Small intestine (tissue), 7 donors: Measurements from ENCODE around the gene PRSS48. TPM values are rescaled to one million over a fixed set of nuclear protein-coding genes. Genes with fewer than 3 reads are reported as not detected.

ENCODE experiments used
- DNase-seq, 2 donors: peaks; one replicate each; pipeline versions ENCODE4 v3.0.0 to v3.0.0-alpha.2; 2013
- FAIRE-seq: peaks from 2 replicates; lab custom pipeline; 2012; peaks lifted over from hg19 to GRCh38; lab: Jason Lieb, UNC
- H3K27ac ChIP-seq, 3 donors: one replicate each; pipeline ENCODE4 v1.5.1; 2013; ENCODE audit warnings: low read length in 2 of 3, mild to moderate bottlenecking in 2 of 3, control low read depth in 1 of 3, inconsistent platforms in 1 of 3, low read depth in 1 of 3, moderate library complexity in 1 of 3
- H3K27me3 ChIP-seq, 3 donors: one replicate each; pipeline ENCODE4 v1.6.1; 2013; ENCODE audit warnings: low read length in 3 of 3, inconsistent platforms in 1 of 3; ENCODE audit not compliant: control insufficient read depth in 3 of 3, insufficient read depth in 3 of 3
- H3K36me3 ChIP-seq, 3 donors: one replicate each; pipeline ENCODE4 v1.6.1; 2013; ENCODE audit warnings: low read length in 3 of 3, inconsistent platforms in 1 of 3, low read depth in 1 of 3, mild to moderate bottlenecking in 1 of 3, moderate library complexity in 1 of 3; ENCODE audit not compliant: control insufficient read depth in 3 of 3, insufficient read depth in 2 of 3
- H3K4me1 ChIP-seq, 3 donors: one replicate each; pipeline ENCODE4 v1.6.1; 2013; ENCODE audit warnings: low read length in 2 of 3, inconsistent platforms in 1 of 3, low read depth in 1 of 3, mild to moderate bottlenecking in 1 of 3, moderate library complexity in 1 of 3; ENCODE audit not compliant: control insufficient read depth in 3 of 3, insufficient read depth in 2 of 3
- H3K4me3 ChIP-seq, 3 donors: one replicate each; pipeline ENCODE4 v1.5.1; 2013; ENCODE audit warnings: low read length in 3 of 3, control low read depth in 1 of 3, inconsistent platforms in 1 of 3, low read depth in 1 of 3, mild to moderate bottlenecking in 1 of 3, moderate library complexity in 1 of 3
- H3K9me3 ChIP-seq, 2 donors: one replicate each; pipeline ENCODE4 v1.6.1; 2013; ENCODE audit warnings: low read depth in 1 of 2, low read length in 1 of 2; ENCODE audit not compliant: control insufficient read depth in 2 of 2, insufficient read depth in 1 of 2
- WGBS, 3 donors: extraction: QIAGEN DNeasy Blood & Tissue Kit; methylation state at CpG; one replicate each; pipeline ENCODE4 v1.1.7; 2013; 5-methylcytosine and 5-hydroxymethylcytosine counted together
- polyA plus RNA-seq, 4 donors: library from polyadenylated mRNA; stranded (reverse) in 3 of 4; unstranded in 1 of 4; fragments of 200-250 nt in 3 of 4; fragments of 120-200 nt in 1 of 4; gene quantifications; one replicate each; pipeline versions ENCODE4 v1.2.1 to v1.2.3, GENCODE V29; 2013
- donor health status: healthy with polysubstance abuse.
- donor health status: control.
- donor health status: control.
- donor health status: Bipolar disorder and iron deficiency.
- donor health status: healthy.

PRSS48 gene
- polyA plus RNA-seq, 4 donors, result not detected

DNA sequence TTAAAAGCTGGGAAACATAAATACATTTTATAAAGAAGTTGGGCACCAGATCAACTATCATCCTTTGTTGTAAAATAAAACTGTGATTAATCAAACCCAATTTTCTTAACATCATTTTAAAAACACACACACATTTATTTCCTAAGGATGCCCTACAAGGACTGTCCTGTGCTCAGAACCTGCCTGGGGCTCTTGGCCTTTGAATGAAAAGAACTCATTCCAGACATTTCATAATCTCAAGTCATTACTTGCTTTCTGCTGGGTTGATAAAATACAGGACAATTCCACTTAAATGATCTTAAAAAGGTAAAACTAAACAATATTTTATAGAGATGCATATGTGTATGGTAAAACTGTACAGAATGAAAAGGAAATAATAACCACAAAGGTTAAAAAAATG is 45.6 kb downstream of the PRSS48 start:
- no peak for FAIRE-seq
- H3K4me3 ChIP-seq, result peak overlapping the region in 2 of 3 donors; percentile 56 to 84
- peaks cover 0 to 27% (median 2%) of the 10 kb centered on the region in 3 donors for H3K4me1 ChIP-seq
- peaks cover 0 to 4% (median 0%) of the 10 kb centered on the region in 3 donors for H3K27me3 ChIP-seq
- peak overlapping the region in 1 of 3 donors; percentile 89 for H3K27ac ChIP-seq
- no peak for DNase-seq
- H3K9me3 ChIP-seq, result no peaks in the 10 kb centered on the region
- peaks cover 0 to 2% (median 0%) of the 10 kb centered on the region in 3 donors for H3K36me3 ChIP-seq

DNA sequence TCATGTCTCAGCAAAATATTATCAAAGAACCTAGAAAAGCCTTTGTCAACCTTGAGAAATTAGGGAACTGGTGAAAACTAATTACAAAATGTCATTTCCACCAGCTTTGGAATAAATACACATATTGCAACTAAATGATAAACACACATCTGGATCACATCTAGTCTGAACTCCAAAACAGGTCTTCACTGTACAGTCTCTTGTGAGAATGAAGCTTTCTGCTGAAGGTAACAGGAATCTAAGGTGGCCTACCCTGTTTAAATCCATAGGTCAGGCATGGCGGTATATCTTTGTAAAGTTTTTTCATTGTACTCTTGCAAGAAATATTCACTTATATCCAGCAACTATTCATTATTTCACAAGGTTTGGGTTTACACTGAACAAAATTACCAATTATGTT is 46.7 kb downstream of the PRSS48 start:
- 18 to 63% (median 54%) methylated on average over 1 of the region's 1 CpG for WGBS, 3 donors
- DNase-seq (peak in 1 of 2 donors; percentile 33), FAIRE-seq (no peak)
- peaks cover 0 to 25% (median 4%) of the 10 kb centered on the region in 3 donors for H3K4me1 ChIP-seq
- H3K36me3 ChIP-seq, result no peaks in the 10 kb centered on the region
- peak overlapping the region in 1 of 3 donors; percentile 89 for H3K27ac ChIP-seq
- peaks cover 0 to 4% (median 0%) of the 10 kb centered on the region in 3 donors for H3K27me3 ChIP-seq
- peak overlapping the region in 2 of 3 donors; percentile 56 to 84 for H3K4me3 ChIP-seq
- H3K9me3 ChIP-seq, result no peaks in the 10 kb centered on the region

DNA sequence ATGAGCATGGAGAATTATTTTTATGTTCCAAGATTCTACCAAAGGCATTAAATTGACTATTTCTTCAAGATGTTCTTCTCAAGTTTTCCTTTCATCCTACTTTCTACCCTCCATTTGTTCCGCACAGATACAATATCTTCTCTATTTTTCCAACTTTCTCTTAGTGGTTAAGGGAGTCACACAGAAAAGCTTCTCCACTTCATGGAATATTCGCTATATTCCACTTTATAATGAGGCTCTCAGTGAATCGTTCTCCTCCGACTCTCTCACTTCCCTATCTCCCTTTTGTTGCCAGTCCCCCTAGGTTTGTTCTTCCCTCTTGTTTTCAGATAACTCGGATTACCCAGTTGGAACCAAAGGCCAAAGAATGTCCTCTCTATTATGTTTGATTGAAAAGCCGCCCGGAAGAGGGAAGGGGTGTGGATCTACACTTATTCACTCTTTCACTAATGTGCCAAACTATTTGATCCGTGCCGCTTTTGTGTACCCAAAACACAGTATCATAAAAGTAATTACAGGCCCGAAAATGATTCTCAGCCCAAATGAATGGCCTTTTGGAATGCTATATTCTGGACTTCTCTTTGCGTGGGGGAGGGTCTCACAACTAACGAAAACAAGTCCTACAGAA is 47.3 kb downstream of the PRSS48 start:
- no peak for FAIRE-seq
- Histone ChIP-seq H3K36me3 (no peaks in the 10 kb centered on the region), H3K4me1 (peaks cover 0 to 25% (median 4%) of the 10 kb centered on the region in 3 donors), H3K27me3 (peaks cover 0 to 4% (median 0%) of the 10 kb centered on the region in 3 donors), H3K27ac (peak overlapping the region; percentile 44 to 97 (median 89)), H3K4me3 (peak overlapping the region in 2 of 3 donors; percentile 56 to 84), H3K9me3 (no peaks in the 10 kb centered on the region)
- 14 to 21% (median 19%) methylated on average over 12 of the region's 12 CpGs for WGBS, 3 donors
- peak in 1 of 2 donors; percentile 95 for DNase-seq

DNA sequence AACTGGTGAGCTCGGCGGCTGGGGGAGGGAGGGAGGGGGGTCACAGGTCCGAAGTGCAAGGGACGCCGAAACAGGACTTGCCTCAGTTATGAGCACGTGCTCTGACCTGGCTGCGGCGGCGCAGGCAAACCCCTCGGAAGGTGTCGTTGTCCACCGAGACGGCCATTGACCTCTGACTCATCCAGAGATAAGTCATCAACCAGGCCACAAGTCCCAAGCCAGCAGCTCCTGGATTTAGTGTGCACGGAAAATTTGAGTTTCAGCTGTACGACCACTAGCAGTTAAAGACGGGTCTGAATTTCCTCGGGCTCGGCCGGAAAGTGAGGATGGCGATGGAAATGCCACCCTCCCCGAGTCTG is 47.8 kb downstream of the PRSS48 start:
- 0 to 4% (median 3%) methylated on average over 18 to 21 of the region's 21 CpGs for WGBS, 3 donors
- Histone ChIP-seq H3K4me3 (peak overlapping the region; percentile 56 to 84 (median 67)), H3K36me3 (no peaks in the 10 kb centered on the region), H3K27ac (peak overlapping the region; percentile 89 to 98 (median 97)), H3K4me1 (peaks cover 0 to 25% (median 4%) of the 10 kb centered on the region in 3 donors), H3K9me3 (no peaks in the 10 kb centered on the region), H3K27me3 (peaks cover 0 to 4% (median 0%) of the 10 kb centered on the region in 3 donors)
- FAIRE-seq, result no peak
- DNase-seq, result peak; percentile 89 to 92

DNA sequence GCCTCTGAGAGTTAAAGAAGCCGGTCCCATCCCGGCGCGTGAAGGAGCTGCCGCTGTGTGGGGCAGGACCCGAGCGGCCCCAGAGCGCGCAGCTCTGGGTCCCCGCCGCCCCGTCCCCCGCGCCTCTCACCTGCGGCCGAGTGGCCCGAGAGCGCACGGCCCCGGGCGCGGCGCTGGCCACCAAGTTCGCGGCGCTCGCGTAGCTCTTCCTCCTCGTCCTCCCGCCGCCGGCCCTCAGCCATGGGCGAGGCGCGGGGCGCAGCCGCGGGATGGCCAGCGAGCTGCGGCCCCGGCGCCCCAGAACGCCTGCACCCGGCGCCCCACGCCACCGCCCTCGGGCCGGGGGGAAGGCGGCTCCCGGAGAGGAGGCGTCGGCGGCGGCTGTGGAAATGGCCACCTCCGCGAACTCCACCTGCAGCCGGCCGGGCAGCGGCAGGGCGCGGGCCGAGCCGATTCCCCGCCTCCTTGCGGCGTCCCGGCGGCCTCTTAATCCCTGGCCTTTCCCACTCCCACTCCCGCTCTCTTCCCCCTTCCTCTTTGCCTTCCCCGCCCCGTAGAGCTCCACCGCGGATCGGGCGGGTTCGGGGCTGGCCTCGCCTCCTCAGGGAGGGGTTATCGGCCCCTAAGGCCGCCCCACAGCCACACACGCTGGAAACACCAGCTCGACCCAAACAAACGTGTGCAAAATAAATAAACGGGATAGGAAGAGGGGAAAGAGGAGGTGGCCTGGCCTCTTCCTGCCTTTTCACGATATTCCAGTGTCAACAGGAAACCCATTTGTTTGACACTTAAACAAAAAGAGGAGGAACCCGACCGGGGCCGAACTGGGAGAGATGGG is 48.4 kb downstream of the PRSS48 start, which contains the start of gene SH3D19:
SH3D19 (minus strand) TSS at position 495 of the 838 bp plus-strand sequence; CDS start at position 242, 253 bp downstream.
- Histone ChIP-seq H3K27ac (peak within 1 kb of the TSS; percentile 89 to 98 (median 97)), H3K4me1 (peaks cover 0 to 25% (median 4%) of the 10 kb centered on the region in 3 donors), H3K9me3 (no peaks in the 10 kb centered on the region), H3K27me3 (peaks cover 0 to 4% (median 0%) of the 10 kb centered on the region in 3 donors), H3K36me3 (no peaks in the 10 kb centered on the region), H3K4me3 (peak within 1 kb of the TSS; percentile 56 to 84 (median 67))
- peak; percentile 90 to 91 for DNase-seq
- no peak for FAIRE-seq
- WGBS, 3 donors, result 1 to 2% (median 2%) methylated on average over 45 to 88 of the region's 88 CpGs

DNA sequence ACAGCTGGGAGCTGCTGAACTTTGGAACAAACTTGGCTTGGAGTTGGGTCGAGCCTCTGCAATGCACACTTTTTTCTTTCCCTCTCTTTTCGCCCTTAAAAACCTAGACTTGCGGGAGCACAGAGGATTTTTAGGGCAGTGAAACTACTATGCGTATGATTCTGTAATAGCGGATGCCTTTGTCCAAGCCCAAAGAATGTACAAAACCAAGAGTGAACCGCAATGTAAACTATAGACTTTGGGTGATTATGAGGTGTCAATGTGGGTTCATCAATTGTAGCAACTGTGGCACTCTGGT is 48.9 kb downstream of the PRSS48 start:
- Histone ChIP-seq H3K4me1 (peaks cover 0 to 24% (median 4%) of the 10 kb centered on the region in 3 donors), H3K27me3 (peaks cover 0 to 4% (median 0%) of the 10 kb centered on the region in 3 donors), H3K27ac (peak overlapping the region; percentile 89 to 98 (median 97)), H3K9me3 (no peaks in the 10 kb centered on the region), H3K36me3 (no peaks in the 10 kb centered on the region), H3K4me3 (peak overlapping the region in 2 of 3 donors; percentile 56 to 84)
- FAIRE-seq (no peak), DNase-seq (no peak)
- 18 to 41% (median 21%) methylated on average over 6 of the region's 6 CpGs for WGBS, 3 donors

DNA sequence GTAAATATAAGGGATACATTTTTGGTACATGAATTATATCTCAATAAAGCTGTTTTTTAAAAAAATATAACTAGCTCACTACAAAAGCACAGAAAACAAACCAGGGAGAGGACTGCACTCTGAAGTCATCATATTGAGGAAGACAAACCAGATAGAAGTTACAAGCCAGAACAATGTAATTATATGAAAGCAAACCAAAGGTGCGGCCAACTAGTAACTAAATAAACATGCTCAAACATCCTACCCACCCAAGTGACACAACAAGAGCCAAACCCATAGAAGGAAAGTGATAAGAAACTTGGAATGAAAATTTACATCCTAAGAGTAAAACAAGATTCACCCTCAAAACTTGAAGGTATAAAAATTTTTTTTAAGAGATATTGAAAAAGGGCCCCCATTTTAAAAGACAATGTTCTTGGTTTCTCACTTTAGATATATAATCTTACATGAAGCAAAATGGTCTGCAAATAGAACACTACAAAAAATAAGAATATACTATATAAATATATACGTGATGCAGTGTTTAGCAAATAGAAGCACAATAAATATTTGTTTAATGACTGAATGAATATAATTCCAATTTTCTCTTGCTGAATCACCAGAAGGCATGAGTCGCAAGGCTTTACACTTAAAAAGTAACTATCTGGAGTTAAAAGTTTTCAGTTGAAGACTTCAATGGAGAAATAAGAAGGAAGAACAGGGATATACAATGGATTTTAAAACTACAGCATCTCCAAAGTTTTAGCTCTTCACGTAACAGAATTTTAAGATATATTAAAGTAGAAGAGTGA is 52.5 kb downstream of the PRSS48 start:
- no peak overlapping the region for H3K4me3 ChIP-seq
- peaks cover 0 to 21% (median 4%) of the 10 kb centered on the region in 3 donors for H3K4me1 ChIP-seq
- H3K36me3 ChIP-seq, result no peaks in the 10 kb centered on the region
- WGBS, 3 donors, result 72 to 83% (median 80%) methylated on average over 4 of the region's 4 CpGs
- DNase-seq, result no peak
- H3K27me3 ChIP-seq, result peaks cover 0 to 4% (median 0%) of the 10 kb centered on the region in 3 donors
- no peak for FAIRE-seq
- H3K27ac ChIP-seq, result peak overlapping the region in 1 of 3 donors; percentile 21
- H3K9me3 ChIP-seq, result no peaks in the 10 kb centered on the region
